Stomach (tissue), 9 donors: Measurements from ENCODE around the gene CCDC91. TPM values are rescaled to one million over a fixed set of nuclear protein-coding genes. Genes with fewer than 3 reads are reported as not detected.
A peak's percentile ranks its signal among the peaks of the same experiment; 100 is the strongest.

Experiments used
- DNase-seq, 2 donors: peaks; one replicate each; pipeline versions ENCODE4 v3.0.0 to v3.0.0-alpha.2; 2013 to 2019
- H3K27ac ChIP-seq, 5 donors: fragments of 200-600 bp in 4 of 5; sonication (generic) in 4 of 5; one replicate each; pipeline ENCODE4 v1.5.1; 2013 to 2019; ENCODE audit warnings: mild to moderate bottlenecking in 1 of 5, moderate library complexity in 1 of 5
- H3K27me3 ChIP-seq, 3 donors: fragments of 200-600 bp; sonication (generic); one replicate each; pipeline ENCODE4 v1.5.1; 2017 to 2019; ENCODE audit warnings: mixed run types in 1 of 3
- H3K36me3 ChIP-seq, 4 donors: fragments of 200-600 bp; sonication (generic); 1 replicate in 3 of 4; 2 replicates in 1 of 4; pipeline ENCODE4 v1.5.1; 2016 to 2019
- H3K4me1 ChIP-seq, 4 donors: fragments of 200-600 bp; sonication (generic); one replicate each; pipeline ENCODE4 v1.5.1; 2016 to 2019
- H3K4me3 ChIP-seq, 4 donors: fragments of 200-600 bp; sonication (generic) in 3 of 4; one replicate each; pipeline ENCODE4 v1.5.1; 2016 to 2019; ENCODE audit warnings: mild to moderate bottlenecking in 1 of 4
- H3K9me3 ChIP-seq, 4 donors: fragments of 200-600 bp; sonication (generic); one replicate each; pipeline ENCODE4 v1.5.1; 2016 to 2019
- CTCF ChIP-seq, 7 experiments: fragments of 450-650 bp in 4 of 7; fragments of 200-600 bp in 3 of 7; sonication (generic) in 3 of 7; IDR thresholded peaks; one replicate each; pipeline ENCODE4 v1.5.1; 2016 to 2019; ENCODE audit warnings: antibody characterized with exemption in 7 of 7, control low read depth in 2 of 7, mild to moderate bottlenecking in 1 of 7
- EP300 ChIP-seq: sonication (generic); formaldehyde crosslinking; IDR thresholded peaks from one replicate; pipeline ENCODE4 v1.6.1; 2017; ENCODE audit warnings: antibody characterized with exemption
- POLR2A ChIP-seq, 4 donors: fragments of 450-650 bp; IDR thresholded peaks; one replicate each; pipeline ENCODE4 v1.6.1; 2016; ENCODE audit warnings: antibody characterized with exemption in 4 of 4, control low read depth in 2 of 4, mild to moderate bottlenecking in 1 of 4, moderate library complexity in 1 of 4
- POLR2AphosphoS5 ChIP-seq, 3 donors: sonication (generic); formaldehyde crosslinking; IDR thresholded peaks; one replicate each; pipeline ENCODE4 v1.6.1; 2016; ENCODE audit warnings: antibody characterized with exemption in 3 of 3
- WGBS, 5 donors: extraction: QIAGEN DNeasy Blood & Tissue Kit in 3 of 5; methylation state at CpG; one replicate each; pipeline versions ENCODE4 v1.1.5 to v1.1.7; 2013 to 2018; 5-methylcytosine and 5-hydroxymethylcytosine counted together
- intact Hi-C: fragments of 100-400 bp; cut with DNase I; formaldehyde crosslinking; loops from one replicate; pipeline ENCODE4 v1.15.1; 2023; ENCODE audit warnings: low total_unique reads
- polyA plus RNA-seq, 3 donors: library from polyadenylated mRNA; stranded (reverse); fragments of 200-250 nt; gene quantifications; one replicate each; pipeline ENCODE4 v1.2.3, GENCODE V29; 2013
- total RNA-seq, 5 donors: library from RNA; depleted of rRNA; stranded (reverse); fragments of >200 nt; gene quantifications; one replicate each; pipeline versions ENCODE4 v1.1.0 to v1.2.3, GENCODE V29; 2014 to 2016
- donor health status: healthy with polysubstance abuse.
- donor health status: Bipolar disorder and iron deficiency.
- donor health status: healthy.

CCDC91 gene
- total and polyA plus RNA-seq, 8 donors = 9.9 to 69.6 (median 34.4) TPM

GRCh38 chr12:28316049-28316448 is 125.8 kb downstream of the CCDC91 start:
- intact Hi-C loops = no loop called here
- H3K4me1 ChIP-seq = peaks cover 0 to 17% (median 0%) of the 10 kb centered on the region in 4 donors
- DNase-seq = no peak
- no peaks in the 10 kb centered on the region for H3K27me3 ChIP-seq
- no peak overlapping the region for H3K4me3 ChIP-seq
- H3K36me3 ChIP-seq = peaks cover 0 to 24% (median 17%) of the 10 kb centered on the region in 4 donors
- TF ChIP-seq CTCF (IDR thresholded peaks at IDR 0.05) (no peak), POLR2AphosphoS5 (IDR thresholded peaks at IDR 0.05) (no peak), POLR2A (IDR thresholded peaks at IDR 0.05) (no peak), EP300 (no peak)
- no peak overlapping the region for H3K27ac ChIP-seq
- peaks cover 0 to 20% (median 6%) of the 10 kb centered on the region in 4 donors for H3K9me3 ChIP-seq

- DNase-seq = no peak
- Histone ChIP-seq H3K27me3 (no peaks in the 10 kb centered on the region), H3K36me3 (peaks cover 0 to 20% (median 13%) of the 10 kb centered on the region in 4 donors), H3K9me3 (peaks cover 0 to 20% (median 6%) of the 10 kb centered on the region in 4 donors), H3K4me1 (peaks cover 0 to 17% (median 0%) of the 10 kb centered on the region in 4 donors), H3K4me3 (no peak overlapping the region), H3K27ac (no peak overlapping the region)
- intact Hi-C loops = no loop called here
- WGBS, 5 donors = 78 to 94% (median 79%) methylated on average over 3 of the region's 3 CpGs
- TF ChIP-seq POLR2AphosphoS5 (IDR thresholded peaks at IDR 0.05) (no peak), POLR2A (IDR thresholded peaks at IDR 0.05) (no peak), EP300 (no peak), CTCF (IDR thresholded peaks at IDR 0.05) (no peak)
These were observed 128.0 kb downstream of the CCDC91 start for GRCh38 chr12:28318273-28318672.

GRCh38 chr12:28320353-28320752 is 130.1 kb downstream of the CCDC91 start:
- Histone ChIP-seq H3K9me3 (peaks cover 0 to 15% (median 4%) of the 10 kb centered on the region in 4 donors), H3K4me1 (peaks cover 0 to 11% (median 0%) of the 10 kb centered on the region in 4 donors), H3K27ac (no peak overlapping the region), H3K4me3 (no peak overlapping the region), H3K27me3 (no peaks in the 10 kb centered on the region), H3K36me3 (peaks cover 0 to 14% (median 8%) of the 10 kb centered on the region in 4 donors)
- 71 to 87% (median 80%) methylated on average over 1 of the region's 1 CpG for WGBS, 5 donors
- intact Hi-C loops = no loop called here
- DNase-seq = peak in 1 of 2 donors; percentile 22
- TF ChIP-seq POLR2AphosphoS5 (IDR thresholded peaks at IDR 0.05) = no peak
- no peak for TF ChIP-seq EP300
- TF ChIP-seq POLR2A (IDR thresholded peaks at IDR 0.05) = no peak
- no peak for TF ChIP-seq CTCF (IDR thresholded peaks at IDR 0.05)

- Histone ChIP-seq H3K27ac (no peak overlapping the region), H3K36me3 (no peaks in the 10 kb centered on the region), H3K27me3 (no peaks in the 10 kb centered on the region), H3K9me3 (peaks cover 0 to 4% (median 1%) of the 10 kb centered on the region in 4 donors), H3K4me1 (no peaks in the 10 kb centered on the region), H3K4me3 (no peak overlapping the region)
- TF ChIP-seq CTCF (IDR thresholded peaks at IDR 0.05) (no peak), POLR2AphosphoS5 (IDR thresholded peaks at IDR 0.05) (no peak), EP300 (no peak), POLR2A (IDR thresholded peaks at IDR 0.05) (no peak)
- 89 to 94% (median 93%) methylated on average over 4 of the region's 4 CpGs for WGBS, 5 donors
- DNase-seq = no peak
- intact Hi-C loops = no loop called here
These were observed 137.5 kb downstream of the CCDC91 start for GRCh38 chr12:28327722-28328121.
